Measurements from ENCODE around the gene SH3D19. TPM values are rescaled to one million over a fixed set of nuclear protein-coding genes. Genes with fewer than 3 reads are reported as not detected.

The SH3D19 gene
- total and polyA plus RNA-seq, 2 of the 4 experiments (the other 2 are of a cell fraction) = 14.4 to 27.2 TPM

GRCh38 chr4:151097759-151098158 is 227.6 kb downstream of the SH3D19 start:
- Histone ChIP-seq H4K8ac (ENCODE audit: low read depth in 2 of 2, low read length in 2 of 2) (no peak overlapping the region), H3K23ac (ENCODE audit: low read depth, low read length) (no peak overlapping the region), H3K9me3 (ENCODE audit: control insufficient read depth, insufficient read depth, low read length) (no peaks in the 10 kb centered on the region), H2AK5ac (ENCODE audit: low read depth, low read length) (no peak overlapping the region), H3K4me2 (ENCODE audit: low read depth, low read length) (no peak overlapping the region), H4K20me1 (ENCODE audit: insufficient read depth, low read length) (peaks cover 29% of the 10 kb centered on the region), H3K79me1 (ENCODE audit: low read depth in 1 of 2, low read length in 2 of 2) (peaks cover 3 to 16% of the 10 kb centered on the region in 2 experiments; a peak in 2 of 4 replicates), H3K4me1 (ENCODE audit: control insufficient read depth, insufficient read depth, low read length) (no peaks in the 10 kb centered on the region), H2AK9ac (replicated peaks; ENCODE audit: low read depth, low read length, poor library complexity) (no peak overlapping the region), H3K36me3 (ENCODE audit: control insufficient read depth, insufficient read depth, low read length) (peaks cover 9% of the 10 kb centered on the region), H3K27me3 (ENCODE audit: control insufficient read depth, insufficient read depth, low read length) (no peaks in the 10 kb centered on the region), H2BK15ac (ENCODE audit: low read depth, low read length) (no peak overlapping the region), H2BK20ac (ENCODE audit: low read depth, low read length) (no peak overlapping the region), H2BK5ac (ENCODE audit: low read depth, low read length, poor library complexity, severe bottlenecking) (no peak overlapping the region), H2BK120ac (ENCODE audit: low read depth, low read length) (no peak overlapping the region), H3K9me1 (ENCODE audit: insufficient read depth, low read length) (no peaks in the 10 kb centered on the region), H2AFZ (replicated peaks; ENCODE audit: low read length, poor library complexity) (no peak overlapping the region), H3K9ac (ENCODE audit: low read depth, low read length) (no peak overlapping the region), H3K14ac (replicated peaks; ENCODE audit: low read depth, low read length) (no peak overlapping the region), H3K4ac (ENCODE audit: low read depth, low read length) (no peak overlapping the region), H4K91ac (ENCODE audit: insufficient read depth, low read depth, low read length) (no peak overlapping the region), H3K18ac (ENCODE audit: low read depth, low read length) (no peak overlapping the region), H3K4me3 (ENCODE audit: insufficient read depth, low read depth, low read length) (no peak overlapping the region), H4K5ac (ENCODE audit: low read depth, low read length) (no peak overlapping the region), H3K27ac (ENCODE audit: insufficient read depth, low read length) (no peak overlapping the region), H3K56ac (ENCODE audit: extremely low read depth, insufficient read depth, low read length) (no peak overlapping the region)
- no peak for TF ChIP-seq ELK1 (IDR thresholded peaks at IDR 0.05; ENCODE audit: borderline replicate concordance, low read depth, low read length)
- no peak for TF ChIP-seq MAFK (IDR thresholded peaks at IDR 0.05; ENCODE audit: low read depth, low read length)
- no peak for TF ChIP-seq BHLHE40 (IDR thresholded peaks at IDR 0.05; ENCODE audit: low read depth, low read length)
- TF ChIP-seq NFE2L2 (IDR thresholded peaks at IDR 0.05; ENCODE audit: low read depth, low read length) = no peak
- no peak for TF ChIP-seq RFX5 (IDR thresholded peaks at IDR 0.05; ENCODE audit: low read depth, low read length)
- no peak for TF ChIP-seq RCOR1 (IDR thresholded peaks at IDR 0.05; ENCODE audit: insufficient replicate concordance, low read length)
- no peak for TF ChIP-seq USF2 (IDR thresholded peaks at IDR 0.05; ENCODE audit: low read depth, low read length)
- no peak for TF ChIP-seq CTCF (conservative IDR thresholded peaks at IDR 0.05; ENCODE audit: low read depth, low read length)
- TF ChIP-seq SMC3 (IDR thresholded peaks at IDR 0.05; ENCODE audit: low read depth, low read length) = no peak
- no peak for TF ChIP-seq POLR2A (IDR thresholded peaks at IDR 0.05; ENCODE audit: low read depth, low read length)
- TF ChIP-seq FOS (IDR thresholded peaks at IDR 0.05; ENCODE audit: low read depth, low read length) = no peak
- no peak for TF ChIP-seq MXI1 (IDR thresholded peaks at IDR 0.05; ENCODE audit: borderline replicate concordance, low read depth, low read length)
- no peak for TF ChIP-seq CHD1 (IDR thresholded peaks at IDR 0.05; ENCODE audit: low read depth, low read length)
- no peak for TF ChIP-seq RAD21 (IDR thresholded peaks at IDR 0.05; ENCODE audit: low read length)
- no peak for TF ChIP-seq MAZ (IDR thresholded peaks at IDR 0.05; ENCODE audit: borderline replicate concordance, low read depth, low read length)
- no peak for TF ChIP-seq CEBPB (IDR thresholded peaks at IDR 0.05; ENCODE audit: low read depth, low read length)
- ChIA-PET CTCF (no interaction called here), POLR2A (ENCODE audit: unreplicated experiment) (no interaction called here)
- ATAC-seq (ENCODE audit: low read depth) = no peak
- in situ Hi-C loops (cut with MboI; ENCODE audit: low sequenced_read_pairs) = no loop called here
- intact Hi-C loops (cut with micrococcal nuclease) = loop anchor here (5.0 to 10.0 kb wide), 2 partner anchors 80 to 1113 kb away; partner anchors contain the start of gene LRBA
- no TSS peak for BruUV-seq (replicated peaks)
- no peak for DNase-seq
- dilution Hi-C loops (cut with HindIII; ENCODE audit: low sequenced_read_pairs, unreplicated experiment) = no loop called here
- WGBS, 2 experiments (ENCODE audit: extremely low coverage in 2 of 2, insufficient read length in 1 of 2) = no CpG with 5 or more reads among the region's 3 CpGs
